Measurements from ENCODE around the gene CADPS2. TPM values are rescaled to one million over a fixed set of nuclear protein-coding genes. Genes with fewer than 3 reads are reported as not detected.

Gene CADPS2
- total and polyA plus RNA-seq, 10 of the 15 experiments (the other 5 are each of a cell fraction or from before 2014, with no cell fraction given) = 0.05 to 7.5 (median 0.25) TPM

DNA sequence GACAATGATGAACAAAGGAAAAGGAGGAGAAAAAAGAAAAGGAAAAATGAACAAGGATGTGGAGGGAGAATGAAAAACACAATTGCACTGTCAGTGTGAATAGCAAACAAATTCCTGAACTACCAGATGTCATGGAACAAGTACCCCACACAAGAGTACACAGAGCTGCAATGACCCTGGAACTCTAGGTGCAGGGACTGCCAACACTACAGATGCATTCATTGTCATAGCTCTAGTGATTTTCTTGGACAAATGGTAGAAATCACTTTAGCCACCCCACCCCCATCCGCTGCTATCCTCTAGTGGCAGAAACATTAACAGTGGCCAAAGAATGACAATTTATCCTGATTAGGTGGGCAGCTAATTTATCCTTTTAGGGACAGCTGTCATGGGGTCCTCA lies 190.4 kb downstream of the CADPS2 start:
- Histone ChIP-seq H3K4me2 (ENCODE audit: control insufficient read depth, insufficient read depth) (no peak overlapping the region), H3K27me3 (replicated peaks in 1 of 2; ENCODE audit: control insufficient read depth in 2 of 2, insufficient read depth in 2 of 2, low read length in 1 of 2) (no peaks in the 10 kb centered on the region), H3K36me3 (ENCODE audit: control insufficient read depth in 2 of 2, insufficient read depth in 2 of 2, low read length in 1 of 2) (no peaks in the 10 kb centered on the region), H3K27ac (ENCODE audit: control insufficient read depth, insufficient read depth) (no peak overlapping the region), H4K20me1 (ENCODE audit: control insufficient read depth, insufficient read depth) (no peaks in the 10 kb centered on the region), H3K9ac (ENCODE audit: control insufficient read depth, insufficient read depth, low read length) (no peak overlapping the region), H3K4me1 (ENCODE audit: control insufficient read depth, insufficient read depth, low read length) (no peaks in the 10 kb centered on the region), H3K79me2 (ENCODE audit: control insufficient read depth, insufficient read depth, low read length) (no peaks in the 10 kb centered on the region), H3K4me3 (no peak overlapping the region), H2AFZ (ENCODE audit: control insufficient read depth, low read depth, low read length) (no peak overlapping the region), H3K9me3 (replicated peaks; ENCODE audit: control insufficient read depth, insufficient read depth, low read length) (no peaks in the 10 kb centered on the region)
- no TSS peak for BruUV-seq (replicated peaks)
- POLR2A ChIA-PET = no interaction called here
- FAIRE-seq (no peak), ATAC-seq (no peak), DNase-seq (ENCODE audit: low read depth, low spot score) (no peak)
- in situ Hi-C loops (cut with MboI) = no loop called here
- CTCF ChIA-PET = interaction anchor here (0.6 to 1.1 kb wide), 5 partner anchors 9 to 457 kb away, joined by 3 to 4 read pairs (median 3); no protein-coding TSS in a partner anchor
- intact Hi-C loops (cut with micrococcal nuclease; ENCODE audit: unreplicated experiment) = loop anchor here (10.0 kb wide), 1 partner anchor 669 kb away; no protein-coding TSS in a partner anchor
- TF ChIP-seq, protein P1, sequence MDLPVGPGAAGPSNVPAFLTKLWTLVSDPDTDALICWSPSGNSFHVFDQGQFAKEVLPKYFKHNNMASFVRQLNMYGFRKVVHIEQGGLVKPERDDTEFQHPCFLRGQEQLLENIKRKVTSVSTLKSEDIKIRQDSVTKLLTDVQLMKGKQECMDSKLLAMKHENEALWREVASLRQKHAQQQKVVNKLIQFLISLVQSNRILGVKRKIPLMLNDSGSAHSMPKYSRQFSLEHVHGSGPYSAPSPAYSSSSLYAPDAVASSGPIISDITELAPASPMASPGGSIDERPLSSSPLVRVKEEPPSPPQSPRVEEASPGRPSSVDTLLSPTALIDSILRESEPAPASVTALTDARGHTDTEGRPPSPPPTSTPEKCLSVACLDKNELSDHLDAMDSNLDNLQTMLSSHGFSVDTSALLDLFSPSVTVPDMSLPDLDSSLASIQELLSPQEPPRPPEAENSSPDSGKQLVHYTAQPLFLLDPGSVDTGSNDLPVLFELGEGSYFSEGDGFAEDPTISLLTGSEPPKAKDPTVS (IDR thresholded peaks at IDR 0.05; ENCODE audit: low read depth, low read length) = no peak
- TF ChIP-seq, protein P2, sequence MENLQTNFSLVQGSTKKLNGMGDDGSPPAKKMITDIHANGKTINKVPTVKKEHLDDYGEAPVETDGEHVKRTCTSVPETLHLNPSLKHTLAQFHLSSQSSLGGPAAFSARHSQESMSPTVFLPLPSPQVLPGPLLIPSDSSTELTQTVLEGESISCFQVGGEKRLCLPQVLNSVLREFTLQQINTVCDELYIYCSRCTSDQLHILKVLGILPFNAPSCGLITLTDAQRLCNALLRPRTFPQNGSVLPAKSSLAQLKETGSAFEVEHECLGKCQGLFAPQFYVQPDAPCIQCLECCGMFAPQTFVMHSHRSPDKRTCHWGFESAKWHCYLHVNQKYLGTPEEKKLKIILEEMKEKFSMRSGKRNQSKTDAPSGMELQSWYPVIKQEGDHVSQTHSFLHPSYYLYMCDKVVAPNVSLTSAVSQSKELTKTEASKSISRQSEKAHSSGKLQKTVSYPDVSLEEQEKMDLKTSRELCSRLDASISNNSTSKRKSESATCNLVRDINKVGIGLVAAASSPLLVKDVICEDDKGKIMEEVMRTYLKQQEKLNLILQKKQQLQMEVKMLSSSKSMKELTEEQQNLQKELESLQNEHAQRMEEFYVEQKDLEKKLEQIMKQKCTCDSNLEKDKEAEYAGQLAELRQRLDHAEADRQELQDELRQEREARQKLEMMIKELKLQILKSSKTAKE (IDR thresholded peaks at IDR 0.05; ENCODE audit: low read depth, poor library complexity, severe bottlenecking) = no peak
- no peak for TF ChIP-seq ZNF384 (IDR thresholded peaks at IDR 0.05; ENCODE audit: borderline replicate concordance, low read depth, low read length)
- no peak for TF ChIP-seq GABPA (IDR thresholded peaks at IDR 0.05; ENCODE audit: low read depth)
- no peak for TF ChIP-seq ZNF274 (IDR thresholded peaks at IDR 0.05; ENCODE audit: insufficient read depth, insufficient read length)
- TF ChIP-seq NR2F1 (conservative IDR thresholded peaks at IDR 0.05) = no peak
- no peak for TF ChIP-seq SMAD5 (IDR thresholded peaks at IDR 0.05; ENCODE audit: low read depth)
- TF ChIP-seq MTA3 (IDR thresholded peaks at IDR 0.05; ENCODE audit: borderline replicate concordance, low read length) = no peak
- TF ChIP-seq, protein P3, sequence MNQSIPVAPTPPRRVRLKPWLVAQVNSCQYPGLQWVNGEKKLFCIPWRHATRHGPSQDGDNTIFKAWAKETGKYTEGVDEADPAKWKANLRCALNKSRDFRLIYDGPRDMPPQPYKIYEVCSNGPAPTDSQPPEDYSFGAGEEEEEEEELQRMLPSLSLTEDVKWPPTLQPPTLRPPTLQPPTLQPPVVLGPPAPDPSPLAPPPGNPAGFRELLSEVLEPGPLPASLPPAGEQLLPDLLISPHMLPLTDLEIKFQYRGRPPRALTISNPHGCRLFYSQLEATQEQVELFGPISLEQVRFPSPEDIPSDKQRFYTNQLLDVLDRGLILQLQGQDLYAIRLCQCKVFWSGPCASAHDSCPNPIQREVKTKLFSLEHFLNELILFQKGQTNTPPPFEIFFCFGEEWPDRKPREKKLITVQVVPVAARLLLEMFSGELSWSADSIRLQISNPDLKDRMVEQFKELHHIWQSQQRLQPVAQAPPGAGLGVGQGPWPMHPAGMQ (IDR thresholded peaks at IDR 0.05; ENCODE audit: borderline replicate concordance) = no peak
- TF ChIP-seq CHD1 (IDR thresholded peaks at IDR 0.05; ENCODE audit: low read depth, low read length) = no peak
- TF ChIP-seq, protein P4, sequence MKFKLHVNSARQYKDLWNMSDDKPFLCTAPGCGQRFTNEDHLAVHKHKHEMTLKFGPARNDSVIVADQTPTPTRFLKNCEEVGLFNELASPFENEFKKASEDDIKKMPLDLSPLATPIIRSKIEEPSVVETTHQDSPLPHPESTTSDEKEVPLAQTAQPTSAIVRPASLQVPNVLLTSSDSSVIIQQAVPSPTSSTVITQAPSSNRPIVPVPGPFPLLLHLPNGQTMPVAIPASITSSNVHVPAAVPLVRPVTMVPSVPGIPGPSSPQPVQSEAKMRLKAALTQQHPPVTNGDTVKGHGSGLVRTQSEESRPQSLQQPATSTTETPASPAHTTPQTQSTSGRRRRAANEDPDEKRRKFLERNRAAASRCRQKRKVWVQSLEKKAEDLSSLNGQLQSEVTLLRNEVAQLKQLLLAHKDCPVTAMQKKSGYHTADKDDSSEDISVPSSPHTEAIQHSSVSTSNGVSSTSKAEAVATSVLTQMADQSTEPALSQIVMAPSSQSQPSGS (IDR thresholded peaks at IDR 0.05; ENCODE audit: low read length) = no peak
- TF ChIP-seq SUPT20H (IDR thresholded peaks at IDR 0.05; ENCODE audit: borderline replicate concordance, control insufficient read depth, low read depth, low read length) = no peak
- no peak for TF ChIP-seq SIN3A (IDR thresholded peaks at IDR 0.05; ENCODE audit: low read depth, low read length)
- 0% methylated on average over 1 of the region's 1 CpG for WGBS (ENCODE audit: insufficient coverage, insufficient replicate concordance, low lambda C conversion rate, missing lambda C conversion rate)
- SMC1A ChIA-PET (ENCODE audit: uncharacterized antibody, unreplicated experiment) = interaction anchor here (0.8 to 1.6 kb wide), 9 partner anchors 9 to 43 kb away, joined by 3 to 4 read pairs (median 3); no protein-coding TSS in a partner anchor
- RAD21 ChIA-PET (ENCODE audit: unreplicated experiment) = no interaction called here
